TTC549 (cell line): ENCODE results near the gene VASH2.
A peak's percentile ranks its signal among the peaks of the same experiment; 100 is the strongest.
"Not testable (repeated sequence)": the region's sequence is repeated elsewhere in the genome, so short reads cannot be mapped to it uniquely, and the experiment has no call there.

Source experiments
- FAIRE-seq: peaks from 2 replicates; lab custom pipeline; 2012; peaks lifted over from hg19 to GRCh38; lab: Jason Lieb, UNC

Gene VASH2

GRCh38 chr1:212950243-212951125 lies at the start of gene VASH2:
TSS of gene VASH2 (plus strand) at chr1:212950541. CDS start at chr1:212951543, 1,002 bp downstream.
- FAIRE-seq = peak; percentile 95

DNA sequence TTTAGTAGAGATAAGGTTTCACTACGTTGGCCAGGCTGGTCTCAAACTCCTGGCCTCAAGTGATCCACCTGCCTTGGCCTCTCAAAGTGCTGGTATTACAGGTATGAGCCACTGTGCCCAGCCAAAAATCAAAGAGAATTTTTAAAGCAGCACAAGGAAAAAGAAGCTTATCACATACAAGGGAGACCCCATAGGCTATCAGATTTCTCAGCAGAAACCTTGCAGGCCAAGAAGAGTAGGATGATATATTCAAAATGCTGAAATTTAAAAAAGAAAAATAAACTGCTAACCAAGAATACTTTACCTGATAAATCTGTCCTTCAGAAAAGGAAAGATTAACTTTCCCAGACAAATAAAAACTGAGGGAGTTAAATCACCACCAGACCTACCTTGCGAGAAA lies 49.1 kb upstream of the VASH2 start:
- FAIRE-seq = no peak

DNA sequence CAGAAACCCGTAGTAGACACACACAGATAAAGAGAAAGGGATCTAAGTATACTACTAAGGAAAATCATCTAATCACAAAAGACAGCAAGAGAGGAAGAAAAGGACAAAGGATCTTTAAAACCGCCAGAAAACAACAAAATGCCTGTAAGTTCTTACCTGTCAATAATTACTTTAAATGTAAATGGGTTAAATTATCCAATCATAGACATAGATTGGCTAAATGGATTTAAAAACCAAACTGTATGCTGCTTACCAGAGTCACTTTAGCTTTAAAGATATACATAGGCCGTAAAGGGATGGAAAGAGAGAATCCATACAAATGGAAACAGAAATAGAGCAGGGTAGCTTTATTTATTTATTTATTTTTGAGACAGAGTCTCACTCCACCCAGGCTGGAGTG lies 48.3 kb upstream of the VASH2 start:
- no peak for FAIRE-seq

DNA sequence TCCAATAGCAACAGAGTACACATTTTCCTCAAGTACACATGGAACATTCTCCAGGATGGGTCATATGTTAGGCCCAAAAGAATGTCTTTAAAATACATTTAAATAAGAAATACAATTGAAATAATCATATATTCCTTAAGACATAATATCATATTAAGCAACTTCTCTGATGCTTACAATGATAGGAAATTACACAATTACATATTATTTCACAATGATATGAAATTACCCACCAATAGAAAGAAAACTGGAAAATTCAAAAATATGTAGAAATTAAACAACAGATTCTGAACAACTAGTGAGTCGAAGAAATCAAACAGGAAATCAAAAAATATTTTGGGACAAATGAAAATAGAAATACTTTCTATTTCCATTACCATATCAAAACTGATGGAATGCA lies 46.7 kb upstream of the VASH2 start:
- peak; percentile 86 for FAIRE-seq

- not testable (repeated sequence) for FAIRE-seq
Measured at GRCh38 chr1:212908071-212908470, 42.3 kb upstream of the VASH2 start.

DNA sequence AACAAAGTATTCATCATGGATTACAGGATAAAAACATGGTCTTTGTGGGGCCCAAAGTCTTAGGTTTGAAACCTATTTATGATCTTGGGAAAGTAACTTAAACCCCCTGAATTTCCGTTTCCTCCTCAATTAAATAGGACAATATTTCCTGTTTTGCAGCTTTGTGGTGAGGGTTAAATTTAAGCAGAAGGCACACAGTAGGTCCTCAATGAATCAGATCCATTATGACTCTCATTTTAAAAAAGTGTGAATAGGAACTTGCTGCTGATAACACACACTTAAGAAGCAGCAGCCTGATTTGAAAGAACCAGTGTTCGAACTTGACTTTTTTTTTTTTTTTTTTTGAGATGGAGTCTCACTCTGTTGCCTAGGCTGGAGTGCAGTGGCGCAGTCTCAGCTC lies 41.4 kb upstream of the VASH2 start:
- FAIRE-seq = no peak

DNA sequence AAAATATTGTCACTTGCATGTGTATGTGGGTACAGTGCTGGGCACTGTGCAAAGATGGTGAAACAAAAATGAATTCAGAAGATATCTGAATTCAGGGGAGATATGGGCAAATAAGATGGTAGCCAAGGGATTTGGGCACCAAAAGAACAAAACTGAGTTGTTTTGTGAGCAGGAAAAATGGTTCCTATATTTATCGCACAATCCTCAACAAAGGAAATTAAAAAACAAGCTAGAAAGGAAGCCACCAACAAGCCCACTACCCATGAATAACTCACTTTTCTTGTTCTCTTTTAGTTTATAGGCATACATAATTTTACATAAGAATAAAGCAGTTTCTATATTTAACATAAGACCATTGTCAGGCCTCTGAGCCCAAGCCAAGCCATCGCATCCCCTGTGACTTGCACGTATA lies 40.7 kb upstream of the VASH2 start:
- FAIRE-seq = no peak

DNA sequence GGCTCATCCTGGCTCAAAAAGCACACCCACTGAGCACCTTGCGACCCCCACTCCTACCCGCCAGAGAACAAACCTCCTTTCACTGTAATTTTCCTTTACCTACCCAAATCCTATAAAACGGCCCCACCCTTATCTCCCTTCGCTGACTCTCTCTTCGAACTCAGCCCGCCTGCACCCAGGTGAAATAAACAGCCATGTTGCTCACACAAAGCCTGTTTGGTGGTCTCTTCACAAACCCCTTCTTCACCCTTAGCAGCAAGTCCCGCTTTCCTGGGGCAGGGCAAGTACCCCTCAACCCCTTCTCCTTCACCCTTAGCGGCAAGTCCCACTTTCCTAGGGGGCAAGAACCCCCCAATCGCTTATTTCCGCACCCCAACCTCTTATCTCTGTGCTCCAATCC lies 40.1 kb upstream of the VASH2 start:
- not testable (repeated sequence) for FAIRE-seq

DNA sequence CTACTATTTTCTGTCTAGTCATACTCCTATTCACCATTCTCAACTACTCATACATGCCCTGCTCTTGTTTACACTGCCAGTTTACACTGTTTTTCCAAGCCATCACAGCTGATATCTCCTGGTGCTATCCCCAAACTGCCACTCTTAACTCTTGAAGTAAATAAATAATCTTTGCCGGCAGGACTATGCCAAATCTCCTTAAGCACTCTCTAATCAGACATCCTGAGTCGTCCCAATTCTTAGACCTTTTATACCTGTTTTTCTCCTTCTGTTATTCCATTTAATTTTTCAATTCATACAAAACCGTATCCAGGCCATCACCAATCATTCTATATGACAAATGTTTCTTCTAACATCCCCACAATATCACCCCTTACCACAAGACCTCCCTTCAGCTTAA lies 36.7 kb upstream of the VASH2 start:
- FAIRE-seq = not testable (repeated sequence)

- FAIRE-seq = not testable (repeated sequence)
Measured at GRCh38 chr1:212914110-212914509, 36.2 kb upstream of the VASH2 start.

DNA sequence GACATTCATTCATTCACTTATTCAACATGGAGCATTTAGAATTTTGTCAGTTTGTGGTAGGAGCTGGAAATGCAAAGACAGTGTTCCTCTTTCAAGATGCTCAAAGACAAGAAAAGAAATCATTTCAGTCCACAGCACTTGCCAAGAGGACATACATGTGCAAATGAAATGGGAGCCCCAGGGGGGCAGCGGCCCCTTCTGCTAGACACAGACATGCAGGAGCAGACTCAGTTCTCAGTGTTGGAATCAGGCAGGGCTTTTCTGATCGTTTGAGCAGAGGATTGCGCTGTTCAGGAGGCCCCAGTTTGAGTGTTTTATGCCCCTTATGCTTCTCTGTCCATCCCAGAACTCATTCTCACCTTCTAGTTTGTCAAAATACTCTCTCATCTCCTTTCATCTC lies 35.6 kb upstream of the VASH2 start:
- no peak for FAIRE-seq

GRCh38 chr1:212915245-212916091 lies 34.9 kb upstream of the VASH2 start:
- no peak for FAIRE-seq

DNA sequence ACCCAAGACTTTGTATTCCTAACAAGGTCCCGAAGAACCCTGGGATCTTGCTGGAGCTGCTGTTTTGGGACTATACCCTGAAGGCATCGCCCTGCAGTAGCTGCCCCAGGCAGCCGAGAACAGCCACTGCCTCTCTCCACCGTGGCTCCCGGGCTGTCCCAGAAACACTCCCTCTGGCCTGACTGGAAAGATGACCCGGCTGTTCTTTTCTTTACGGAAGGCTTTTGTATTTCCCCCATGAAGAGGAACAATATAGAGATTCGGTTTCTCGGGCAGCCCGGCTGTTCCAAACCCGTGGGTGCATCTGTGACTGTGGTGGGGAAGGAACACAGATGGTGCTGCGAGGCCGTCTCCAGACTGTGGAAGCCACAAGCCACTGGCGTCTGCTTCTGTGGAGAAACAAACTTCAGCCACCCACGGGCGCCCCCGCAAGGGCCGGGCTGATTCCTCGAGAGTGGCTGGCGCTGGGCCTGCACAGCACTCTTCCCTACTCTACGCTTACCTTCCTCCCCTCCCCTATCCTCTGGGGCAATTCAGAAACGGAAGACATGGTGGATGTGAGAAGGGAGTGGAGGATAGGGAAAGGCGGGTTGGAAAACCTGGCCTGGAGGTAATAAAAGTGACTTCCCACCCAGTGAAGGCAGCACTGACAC lies 33.7 kb upstream of the VASH2 start:
- no peak for FAIRE-seq

DNA sequence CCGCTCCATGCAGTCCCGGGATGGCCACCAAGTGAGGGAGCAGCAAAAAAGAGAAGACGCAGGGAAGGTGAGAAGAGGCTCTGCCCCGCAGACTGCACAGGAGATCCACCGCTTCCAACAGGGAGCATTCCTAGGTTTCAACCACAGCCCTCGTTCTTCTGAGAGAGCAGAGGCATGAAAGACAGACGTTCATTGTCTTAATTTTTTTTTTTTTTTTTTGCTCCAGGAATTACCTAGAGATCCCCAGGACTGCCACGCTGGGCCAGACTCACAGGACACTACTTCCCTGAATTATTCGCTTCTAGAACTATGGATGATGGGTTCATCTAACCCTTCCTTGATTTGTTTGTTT lies 33.2 kb upstream of the VASH2 start:
- FAIRE-seq = no peak

- no peak for FAIRE-seq
Measured at GRCh38 chr1:212917858-212918257, 32.5 kb upstream of the VASH2 start.

- FAIRE-seq = no peak
Measured at GRCh38 chr1:212918824-212919223, 31.5 kb upstream of the VASH2 start.

GRCh38 chr1:212920246-212920645 lies 30.1 kb upstream of the VASH2 start:
- no peak for FAIRE-seq

- FAIRE-seq = no peak
Measured at GRCh38 chr1:212920896-212921295, 29.4 kb upstream of the VASH2 start.

DNA sequence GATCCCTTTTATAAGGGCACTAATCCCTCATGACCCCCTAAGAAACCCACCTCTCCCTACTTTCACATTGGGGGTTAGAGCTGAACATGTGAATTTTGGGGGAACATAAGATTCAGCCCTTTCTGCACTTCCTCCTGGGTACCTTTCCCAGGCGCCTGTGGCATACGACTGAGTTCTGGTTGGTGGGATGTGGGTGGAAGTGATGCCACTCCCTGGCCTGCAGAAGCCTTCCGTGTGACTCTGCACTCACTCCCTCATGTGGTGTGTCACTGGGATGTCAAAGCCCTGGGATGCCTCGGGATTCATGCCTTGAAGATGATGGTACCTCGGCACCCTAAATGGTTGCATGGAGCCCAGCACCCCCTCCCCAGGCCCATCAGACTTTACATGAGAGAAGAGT lies 28.3 kb upstream of the VASH2 start:
- FAIRE-seq = no peak

GRCh38 chr1:212926372-212926771 lies 24.0 kb upstream of the VASH2 start:
- FAIRE-seq = no peak

GRCh38 chr1:212928323-212929291 lies 21.7 kb upstream of the VASH2 start:
- no peak for FAIRE-seq
